Measurements from ENCODE around the gene PRKD1.

The PRKD1 gene

GRCh38 chr14:29757711-29758233, 169.9 kb downstream of the PRKD1 start:
- Histone ChIP-seq H3K79me2 (ENCODE audit: control insufficient read depth, low read length) (no peaks in the 10 kb centered on the region), H3K4me3 (ENCODE audit: low read length) (no peak overlapping the region), H3K9me2 (replicated peaks; ENCODE audit: control insufficient read depth, low read length) (no peaks in the 10 kb centered on the region), H3K27me3 (ENCODE audit: control insufficient read depth, low read length) (no peaks in the 10 kb centered on the region), H3K36me3 (ENCODE audit: control insufficient read depth, low read length) (no peaks in the 10 kb centered on the region), H4K20me1 (ENCODE audit: control insufficient read depth, insufficient read depth, low read depth, low read length) (no peaks in the 10 kb centered on the region), H3K4me1 (ENCODE audit: control insufficient read depth, low read length) (no peaks in the 10 kb centered on the region), H3K27ac (ENCODE audit: low read depth, low read length) (no peak overlapping the region), H3K9me3 (ENCODE audit: control insufficient read depth, insufficient read depth, low read length) (no peaks in the 10 kb centered on the region), H3F3A (ENCODE audit: control insufficient read depth, insufficient read depth) (no peaks in the 10 kb centered on the region), H3K4me2 (ENCODE audit: low read length) (no peak overlapping the region)
- TF ChIP-seq EZH2phosphoT487 (IDR thresholded peaks at IDR 0.05; ENCODE audit: borderline replicate concordance, low read length) (no peak), CTCF (IDR thresholded peaks at IDR 0.05; ENCODE audit: low read depth, low read length, poor library complexity, severe bottlenecking) (no peak)

GRCh38 chr14:29757188-29757680, 170.4 kb downstream of the PRKD1 start:
- Histone ChIP-seq H3K4me2 (ENCODE audit: low read length) (no peak overlapping the region), H3K9me2 (replicated peaks; ENCODE audit: control insufficient read depth, low read length) (no peaks in the 10 kb centered on the region), H3K27ac (ENCODE audit: low read depth, low read length) (no peak overlapping the region), H3K27me3 (ENCODE audit: control insufficient read depth, low read length) (no peaks in the 10 kb centered on the region), H3K79me2 (ENCODE audit: control insufficient read depth, low read length) (no peaks in the 10 kb centered on the region), H3K4me1 (ENCODE audit: control insufficient read depth, low read length) (no peaks in the 10 kb centered on the region), H3F3A (ENCODE audit: control insufficient read depth, insufficient read depth) (no peaks in the 10 kb centered on the region), H4K20me1 (ENCODE audit: control insufficient read depth, insufficient read depth, low read depth, low read length) (no peaks in the 10 kb centered on the region), H3K9me3 (ENCODE audit: control insufficient read depth, insufficient read depth, low read length) (no peaks in the 10 kb centered on the region), H3K36me3 (ENCODE audit: control insufficient read depth, low read length) (no peaks in the 10 kb centered on the region), H3K4me3 (ENCODE audit: low read length) (no peak overlapping the region)
- TF ChIP-seq CTCF (IDR thresholded peaks at IDR 0.05; ENCODE audit: low read depth, low read length, poor library complexity, severe bottlenecking) (no peak), EZH2phosphoT487 (IDR thresholded peaks at IDR 0.05; ENCODE audit: borderline replicate concordance, low read length) (no peak)

- H3K4me2 ChIP-seq (ENCODE audit: low read length) = no peak overlapping the region
- H3F3A ChIP-seq (ENCODE audit: control insufficient read depth, insufficient read depth) = no peaks in the 10 kb centered on the region
- H3K4me1 ChIP-seq (ENCODE audit: control insufficient read depth, low read length) = no peaks in the 10 kb centered on the region
- no peaks in the 10 kb centered on the region for H3K9me3 ChIP-seq (ENCODE audit: control insufficient read depth, insufficient read depth, low read length)
- H3K4me3 ChIP-seq (ENCODE audit: low read length) = no peak overlapping the region
- H3K27me3 ChIP-seq (ENCODE audit: control insufficient read depth, low read length) = no peaks in the 10 kb centered on the region
- TF ChIP-seq EZH2phosphoT487 (IDR thresholded peaks at IDR 0.05; ENCODE audit: borderline replicate concordance, low read length) = no peak
- no peak overlapping the region for H3K27ac ChIP-seq (ENCODE audit: low read depth, low read length)
- no peaks in the 10 kb centered on the region for H3K79me2 ChIP-seq (ENCODE audit: control insufficient read depth, low read length)
- no peaks in the 10 kb centered on the region for H4K20me1 ChIP-seq (ENCODE audit: control insufficient read depth, insufficient read depth, low read depth, low read length)
- no peaks in the 10 kb centered on the region for H3K9me2 ChIP-seq (replicated peaks; ENCODE audit: control insufficient read depth, low read length)
- no peaks in the 10 kb centered on the region for H3K36me3 ChIP-seq (ENCODE audit: control insufficient read depth, low read length)
These were observed 171.6 kb downstream of the PRKD1 start for GRCh38 chr14:29756019-29756385.

GRCh38 chr14:29755311-29756018, 172.2 kb downstream of the PRKD1 start:
- Histone ChIP-seq H3K4me1 (ENCODE audit: control insufficient read depth, low read length) (no peaks in the 10 kb centered on the region), H3K9me3 (ENCODE audit: control insufficient read depth, insufficient read depth, low read length) (no peaks in the 10 kb centered on the region), H3K4me3 (ENCODE audit: low read length) (no peak overlapping the region), H4K20me1 (ENCODE audit: control insufficient read depth, insufficient read depth, low read depth, low read length) (no peaks in the 10 kb centered on the region), H3K27me3 (ENCODE audit: control insufficient read depth, low read length) (no peaks in the 10 kb centered on the region), H3K27ac (ENCODE audit: low read depth, low read length) (no peak overlapping the region), H3K79me2 (ENCODE audit: control insufficient read depth, low read length) (no peaks in the 10 kb centered on the region), H3F3A (ENCODE audit: control insufficient read depth, insufficient read depth) (no peaks in the 10 kb centered on the region), H3K4me2 (ENCODE audit: low read length) (no peak overlapping the region), H3K36me3 (ENCODE audit: control insufficient read depth, low read length) (no peaks in the 10 kb centered on the region), H3K9me2 (replicated peaks; ENCODE audit: control insufficient read depth, low read length) (no peaks in the 10 kb centered on the region)
- TF ChIP-seq CTCF (IDR thresholded peaks at IDR 0.05; ENCODE audit: low read depth, low read length, poor library complexity, severe bottlenecking) (no peak), EZH2phosphoT487 (IDR thresholded peaks at IDR 0.05; ENCODE audit: borderline replicate concordance, low read length) (no peak)
